Psoas muscle (tissue), 8 donors: ENCODE measurements around the gene NFATC1. TPM values are rescaled to one million over a fixed set of nuclear protein-coding genes. Genes with fewer than 3 reads are reported as not detected.

Experiments used
- ATAC-seq, 4 donors: fragments of 200-7000 bp; cut with Tn5 transposase; one replicate each; pipeline ENCODE4 v1.9.1; 2020; ENCODE audit warnings: moderate library complexity in 3 of 4, mild to moderate bottlenecking in 2 of 4
- DNase-seq, 2 donors: peaks; one replicate each; pipeline ENCODE4 v3.0.0-alpha.2; 2020
- H3K27ac ChIP-seq: fragments of 200-600 bp; one replicate; pipeline ENCODE4 v1.8.0; 2022
- H3K27me3 ChIP-seq, 3 donors: fragments of 200-600 bp in 1 of 3; one replicate each; pipeline versions ENCODE4 v1.6.1 to v1.8.0; 2013 to 2022; ENCODE audit warnings: low read length in 2 of 3, mild to moderate bottlenecking in 2 of 3, moderate library complexity in 1 of 3; ENCODE audit not compliant: insufficient read depth in 3 of 3
- H3K36me3 ChIP-seq, 2 donors: fragments of 200-600 bp in 1 of 2; one replicate each; pipeline versions ENCODE4 v1.6.1 to v1.8.0; 2013 to 2022; ENCODE audit warnings: low read depth in 1 of 2, mild to moderate bottlenecking in 1 of 2, moderate library complexity in 1 of 2; ENCODE audit not compliant: insufficient read depth in 1 of 2
- H3K4me1 ChIP-seq: fragments of 200-600 bp; one replicate; pipeline ENCODE4 v1.8.0; 2022
- H3K4me3 ChIP-seq: fragments of 200-600 bp; one replicate; pipeline ENCODE4 v1.8.0; 2022; ENCODE audit warnings: mild to moderate bottlenecking
- H3K9me3 ChIP-seq: fragments of 200-600 bp; one replicate; pipeline ENCODE4 v1.8.0; 2022
- WGBS, 3 donors: extraction: QIAGEN DNeasy Blood & Tissue Kit; methylation state at CpG; one replicate each; pipeline versions ENCODE4 v1.1.6 to v1.1.7; 2013; 5-methylcytosine and 5-hydroxymethylcytosine counted together
- intact Hi-C, 2 donors: fragments of 100-400 bp; cut with DNase I; formaldehyde crosslinking; loops; one replicate each; pipeline versions ENCODE4 v1.11.0 to v1.14.2; 2022
- polyA plus RNA-seq, 3 donors: library from polyadenylated mRNA; stranded (reverse); fragments of 200-250 nt; gene quantifications; one replicate each; pipeline ENCODE4 v1.2.3, GENCODE V29; 2013
- total RNA-seq, 4 donors: library from RNA; stranded (reverse); fragmentation: NEBNext Ultra II Directional in 2 of 4; extraction: Animal tissue kit (Norgen Biotek cat#: 25700) in 2 of 4; gene quantifications; one replicate each; pipeline versions ENCODE4 v1.2.1 to v1.2.4, GENCODE V29; 2021 to 2023
- TF ChIP-seq, protein P1 (sequence below): fragments of 200-600 bp; IDR thresholded peaks from one replicate; pipeline ENCODE4 v1.8.0; 2022; ENCODE audit warnings: antibody characterized with exemption
- donor health status: healthy with polysubstance abuse.
- donor health status: DM: no; HTN: no; CAD: no; lungs with moderate emphysema.
- donor health status: Bipolar disorder and iron deficiency.
- donor health status: healthy.
- donor health status: DM: yes; HTN: yes; CAD: no.
- donor health status: DM: no; HTN: no; CAD: no.
- donor health status: DM: no; HTN: no; CAD: no.
- donor health status: DM: yes; HTN: yes; CAD: no.

NFATC1 gene
- total and polyA plus RNA-seq, 7 donors, result 3.0 to 28.7 (median 21.0) TPM

DNA sequence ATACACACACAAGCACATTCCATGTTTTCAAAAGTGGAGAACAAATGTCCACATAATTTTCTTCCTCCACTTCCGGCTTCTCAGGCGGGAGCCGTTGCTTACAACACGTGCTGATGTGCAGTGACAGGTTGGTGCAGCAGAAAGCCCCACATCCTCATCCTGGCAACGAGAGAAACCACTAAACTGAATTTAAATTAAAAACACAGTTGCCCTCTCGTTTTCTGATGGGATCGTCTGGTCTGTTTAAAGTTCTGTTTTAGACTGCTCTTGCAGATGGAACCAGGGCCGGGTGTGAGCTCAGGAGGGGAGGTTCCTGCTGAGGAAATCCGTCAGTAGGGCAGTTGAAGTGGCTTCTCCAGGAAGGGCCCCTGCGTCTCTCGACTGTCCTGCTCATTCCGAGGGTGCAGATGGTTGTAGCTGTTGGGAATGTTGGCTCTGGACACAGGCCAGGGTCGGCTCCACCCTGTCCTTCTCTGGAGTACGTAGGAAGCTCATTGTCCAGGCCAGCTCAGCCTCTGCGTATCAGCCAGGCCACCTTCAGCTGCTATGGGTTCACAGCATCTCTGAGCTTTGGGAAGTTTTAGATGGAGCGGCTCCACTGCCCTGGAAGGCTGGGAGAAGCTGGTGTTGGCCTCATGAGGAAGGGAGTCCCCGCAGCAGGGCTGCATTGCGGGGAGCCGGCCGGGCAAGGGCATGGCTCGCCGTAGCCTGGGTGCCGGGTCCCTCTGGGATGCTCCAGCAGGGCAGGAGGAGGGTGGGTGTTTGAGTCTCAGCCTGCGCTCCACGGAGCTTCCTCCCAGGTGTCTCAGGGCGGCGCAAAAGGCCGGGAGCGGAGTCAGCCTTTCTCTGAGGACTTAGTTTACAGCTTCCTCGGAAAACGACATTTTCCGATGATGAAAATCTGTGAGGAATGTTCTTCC is 58.3 kb downstream of the NFATC1 start:
- H3K27me3 ChIP-seq, result no peaks in the 10 kb centered on the region
- no peaks in the 10 kb centered on the region for H3K4me1 ChIP-seq
- peaks cover 0 to 78% of the 10 kb centered on the region in 2 donors for H3K36me3 ChIP-seq
- H3K9me3 ChIP-seq, result no peaks in the 10 kb centered on the region
- no peak for DNase-seq
- TF ChIP-seq, protein P1, sequence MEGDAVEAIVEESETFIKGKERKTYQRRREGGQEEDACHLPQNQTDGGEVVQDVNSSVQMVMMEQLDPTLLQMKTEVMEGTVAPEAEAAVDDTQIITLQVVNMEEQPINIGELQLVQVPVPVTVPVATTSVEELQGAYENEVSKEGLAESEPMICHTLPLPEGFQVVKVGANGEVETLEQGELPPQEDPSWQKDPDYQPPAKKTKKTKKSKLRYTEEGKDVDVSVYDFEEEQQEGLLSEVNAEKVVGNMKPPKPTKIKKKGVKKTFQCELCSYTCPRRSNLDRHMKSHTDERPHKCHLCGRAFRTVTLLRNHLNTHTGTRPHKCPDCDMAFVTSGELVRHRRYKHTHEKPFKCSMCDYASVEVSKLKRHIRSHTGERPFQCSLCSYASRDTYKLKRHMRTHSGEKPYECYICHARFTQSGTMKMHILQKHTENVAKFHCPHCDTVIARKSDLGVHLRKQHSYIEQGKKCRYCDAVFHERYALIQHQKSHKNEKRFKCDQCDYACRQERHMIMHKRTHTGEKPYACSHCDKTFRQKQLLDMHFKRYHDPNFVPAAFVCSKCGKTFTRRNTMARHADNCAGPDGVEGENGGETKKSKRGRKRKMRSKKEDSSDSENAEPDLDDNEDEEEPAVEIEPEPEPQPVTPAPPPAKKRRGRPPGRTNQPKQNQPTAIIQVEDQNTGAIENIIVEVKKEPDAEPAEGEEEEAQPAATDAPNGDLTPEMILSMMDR, result no peak
- ATAC-seq, result peak in 3 of 4 donors; percentile 43 to 59 (median 50)
- H3K27ac ChIP-seq, result no peak overlapping the region
- WGBS, 3 donors, result 69 to 73% (median 72%) methylated on average over 32 of the region's 32 CpGs
- H3K4me3 ChIP-seq, result no peak overlapping the region
- intact Hi-C loops, result no loop called here

DNA sequence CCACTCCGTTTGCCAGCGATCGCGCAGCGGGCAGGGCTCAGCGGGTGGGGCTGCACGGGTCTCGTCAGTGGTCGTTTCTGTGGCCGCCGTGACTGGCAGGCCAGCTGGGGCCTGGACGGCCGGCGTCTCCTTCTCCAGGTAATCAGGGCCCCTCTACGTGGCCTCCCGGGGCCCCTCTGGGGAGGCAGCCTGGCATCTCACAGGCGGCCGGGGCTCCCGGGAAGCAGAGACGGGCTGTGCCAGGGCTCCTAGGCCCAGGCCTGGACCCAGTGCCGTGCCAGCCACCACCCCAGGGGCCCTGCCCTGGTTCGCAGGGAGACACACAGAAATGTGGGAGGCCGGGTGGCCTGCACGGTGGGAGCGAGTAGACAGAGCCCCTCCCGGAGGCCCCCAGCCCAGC is 59.5 kb downstream of the NFATC1 start:
- no peaks in the 10 kb centered on the region for H3K9me3 ChIP-seq
- H3K4me1 ChIP-seq, result no peaks in the 10 kb centered on the region
- intact Hi-C loops, result no loop called here
- WGBS, 3 donors, result 92 to 96% (median 96%) methylated on average over 23 to 26 of the region's 26 CpGs
- H3K27ac ChIP-seq, result no peak overlapping the region
- H3K36me3 ChIP-seq, result peaks cover 0 to 69% of the 10 kb centered on the region in 2 donors
- DNase-seq, result no peak
- no peak for ATAC-seq
- no peak overlapping the region for H3K4me3 ChIP-seq
- H3K27me3 ChIP-seq, result no peaks in the 10 kb centered on the region
- TF ChIP-seq, protein P1, result no peak

DNA sequence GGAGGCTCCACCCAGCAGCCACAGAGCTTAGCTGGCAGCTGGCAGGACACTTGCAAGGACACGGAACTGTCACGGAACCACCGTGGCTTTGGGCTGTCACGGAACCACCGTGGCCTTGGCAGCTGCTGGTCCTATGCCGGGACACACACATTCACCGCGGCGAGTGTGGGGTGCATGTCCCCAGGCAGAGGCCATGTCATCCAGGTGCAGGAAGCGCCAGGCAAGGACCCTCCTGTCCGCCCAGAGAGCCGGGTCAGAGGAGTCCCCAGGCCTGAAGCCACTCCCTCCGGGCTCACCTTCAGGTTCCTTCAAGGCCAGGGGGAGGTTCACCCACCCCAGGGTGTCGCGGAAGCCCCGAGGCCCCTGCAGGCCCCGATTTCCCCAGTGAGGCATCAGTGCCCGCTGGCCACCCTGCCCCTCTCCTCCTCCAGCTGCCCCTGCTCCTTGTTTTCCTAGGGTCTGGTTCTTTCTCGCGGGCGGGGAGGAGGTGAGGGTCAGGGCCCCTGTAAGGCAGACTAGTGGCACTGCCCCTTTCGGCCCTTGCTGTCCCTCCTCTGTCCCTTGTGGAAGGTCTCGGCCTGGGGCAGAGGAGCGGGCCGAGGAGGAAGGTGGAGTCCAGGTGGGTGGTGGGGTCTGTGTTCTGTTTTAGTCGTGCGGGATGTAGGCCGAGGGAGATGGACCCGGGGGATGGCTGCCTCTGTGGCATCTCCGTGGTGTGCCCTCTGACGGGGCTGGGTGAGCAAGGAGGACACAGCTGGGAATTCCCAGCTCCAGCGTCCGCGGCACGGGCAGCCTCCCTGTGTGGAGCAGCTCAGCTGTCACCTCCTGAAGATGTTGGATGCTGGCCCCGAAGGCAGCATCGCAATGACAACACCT is 60.6 kb downstream of the NFATC1 start:
- intact Hi-C loops, result no loop called here
- Histone ChIP-seq H3K4me1 (no peaks in the 10 kb centered on the region), H3K27ac (no peak overlapping the region), H3K9me3 (no peaks in the 10 kb centered on the region), H3K27me3 (no peaks in the 10 kb centered on the region), H3K36me3 (peaks cover 0 to 65% of the 10 kb centered on the region in 2 donors), H3K4me3 (no peak overlapping the region)
- 91 to 93% (median 92%) methylated on average over 37 of the region's 37 CpGs for WGBS, 3 donors
- DNase-seq (no peak), ATAC-seq (no peak)
- TF ChIP-seq, protein P1, result no peak

DNA sequence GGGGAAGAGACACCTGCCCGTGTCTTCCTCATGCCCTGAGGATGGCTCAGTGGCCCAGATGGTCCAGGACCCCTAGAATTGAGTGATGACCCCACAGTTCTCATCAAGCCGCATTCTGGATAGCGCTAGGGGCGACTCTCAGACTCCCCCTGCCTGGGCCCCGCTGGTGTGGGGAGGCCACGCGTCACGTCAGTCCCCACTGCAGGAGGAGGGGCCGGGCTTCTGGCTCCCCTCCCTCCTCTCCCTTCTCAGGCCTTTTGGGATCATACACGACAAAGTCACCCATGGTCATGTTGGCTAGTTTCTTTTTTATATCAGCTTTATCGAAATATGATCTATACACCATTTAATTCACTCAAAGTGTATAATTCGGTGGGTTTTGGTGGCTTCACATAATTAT is 61.5 kb downstream of the NFATC1 start:
- TF ChIP-seq, protein P1, result no peak
- Histone ChIP-seq H3K4me3 (no peak overlapping the region), H3K27me3 (no peaks in the 10 kb centered on the region), H3K4me1 (no peaks in the 10 kb centered on the region), H3K36me3 (peaks cover 0 to 65% of the 10 kb centered on the region in 2 donors), H3K27ac (no peak overlapping the region), H3K9me3 (no peaks in the 10 kb centered on the region)
- DNase-seq (no peak), ATAC-seq (no peak)
- 86 to 91% (median 89%) methylated on average over 11 to 12 of the region's 12 CpGs for WGBS, 3 donors
- intact Hi-C loops, result no loop called here
